Measurements from ENCODE around the gene EIF2S2.

GRCh38 chr20:34070079-34070439 lies 42.0 kb downstream of the EIF2S2 start:
- TF ChIP-seq NR3C1 (CRISPR knock-in tag; conservative IDR thresholded peaks at IDR 0.05; ENCODE audit: low read depth) (no peak), MLX (CRISPR knock-in tag; IDR thresholded peaks at IDR 0.05) (no peak), SMAD3 (CRISPR knock-in tag; IDR thresholded peaks at IDR 0.05; ENCODE audit: borderline replicate concordance) (no peak), PRDM15 (CRISPR knock-in tag; IDR thresholded peaks at IDR 0.05) (no peak)
- TF ChIP-seq, protein P1, sequence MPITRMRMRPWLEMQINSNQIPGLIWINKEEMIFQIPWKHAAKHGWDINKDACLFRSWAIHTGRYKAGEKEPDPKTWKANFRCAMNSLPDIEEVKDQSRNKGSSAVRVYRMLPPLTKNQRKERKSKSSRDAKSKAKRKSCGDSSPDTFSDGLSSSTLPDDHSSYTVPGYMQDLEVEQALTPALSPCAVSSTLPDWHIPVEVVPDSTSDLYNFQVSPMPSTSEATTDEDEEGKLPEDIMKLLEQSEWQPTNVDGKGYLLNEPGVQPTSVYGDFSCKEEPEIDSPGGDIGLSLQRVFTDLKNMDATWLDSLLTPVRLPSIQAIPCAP (CRISPR knock-in tag; IDR thresholded peaks at IDR 0.05), result no peak
- TF ChIP-seq, protein P2, sequence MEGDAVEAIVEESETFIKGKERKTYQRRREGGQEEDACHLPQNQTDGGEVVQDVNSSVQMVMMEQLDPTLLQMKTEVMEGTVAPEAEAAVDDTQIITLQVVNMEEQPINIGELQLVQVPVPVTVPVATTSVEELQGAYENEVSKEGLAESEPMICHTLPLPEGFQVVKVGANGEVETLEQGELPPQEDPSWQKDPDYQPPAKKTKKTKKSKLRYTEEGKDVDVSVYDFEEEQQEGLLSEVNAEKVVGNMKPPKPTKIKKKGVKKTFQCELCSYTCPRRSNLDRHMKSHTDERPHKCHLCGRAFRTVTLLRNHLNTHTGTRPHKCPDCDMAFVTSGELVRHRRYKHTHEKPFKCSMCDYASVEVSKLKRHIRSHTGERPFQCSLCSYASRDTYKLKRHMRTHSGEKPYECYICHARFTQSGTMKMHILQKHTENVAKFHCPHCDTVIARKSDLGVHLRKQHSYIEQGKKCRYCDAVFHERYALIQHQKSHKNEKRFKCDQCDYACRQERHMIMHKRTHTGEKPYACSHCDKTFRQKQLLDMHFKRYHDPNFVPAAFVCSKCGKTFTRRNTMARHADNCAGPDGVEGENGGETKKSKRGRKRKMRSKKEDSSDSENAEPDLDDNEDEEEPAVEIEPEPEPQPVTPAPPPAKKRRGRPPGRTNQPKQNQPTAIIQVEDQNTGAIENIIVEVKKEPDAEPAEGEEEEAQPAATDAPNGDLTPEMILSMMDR (IDR thresholded peaks at IDR 0.05), result no peak
- TF ChIP-seq, protein P3, sequence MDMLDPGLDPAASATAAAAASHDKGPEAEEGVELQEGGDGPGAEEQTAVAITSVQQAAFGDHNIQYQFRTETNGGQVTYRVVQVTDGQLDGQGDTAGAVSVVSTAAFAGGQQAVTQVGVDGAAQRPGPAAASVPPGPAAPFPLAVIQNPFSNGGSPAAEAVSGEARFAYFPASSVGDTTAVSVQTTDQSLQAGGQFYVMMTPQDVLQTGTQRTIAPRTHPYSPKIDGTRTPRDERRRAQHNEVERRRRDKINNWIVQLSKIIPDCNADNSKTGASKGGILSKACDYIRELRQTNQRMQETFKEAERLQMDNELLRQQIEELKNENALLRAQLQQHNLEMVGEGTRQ (CRISPR knock-in tag; IDR thresholded peaks at IDR 0.05), result no peak

Measured in WTC11 (cell line).